Fibroblast of mammary gland (primary cell): ENCODE results near the gene CACNA2D3.

Source experiments
- DNase-seq: peaks from one replicate; pipeline ENCODE4 v3.0.0-alpha.2; 2010; ENCODE audit warnings: low read depth
- H3K4me3 ChIP-seq: 2 replicates; pipeline ENCODE4 v1.5.1; 2011; ENCODE audit warnings: low read depth, mild to moderate bottlenecking, low read length, moderate library complexity; ENCODE audit not compliant: control insufficient read depth
- TF ChIP-seq, protein P1 (sequence below): conservative IDR thresholded peaks from 2 replicates; pipeline ENCODE4 v1.5.1; 2011; ENCODE audit warnings: low read depth, low read length, inconsistent platforms; ENCODE audit not compliant: control insufficient read depth, insufficient read depth

The CACNA2D3 gene

DNA sequence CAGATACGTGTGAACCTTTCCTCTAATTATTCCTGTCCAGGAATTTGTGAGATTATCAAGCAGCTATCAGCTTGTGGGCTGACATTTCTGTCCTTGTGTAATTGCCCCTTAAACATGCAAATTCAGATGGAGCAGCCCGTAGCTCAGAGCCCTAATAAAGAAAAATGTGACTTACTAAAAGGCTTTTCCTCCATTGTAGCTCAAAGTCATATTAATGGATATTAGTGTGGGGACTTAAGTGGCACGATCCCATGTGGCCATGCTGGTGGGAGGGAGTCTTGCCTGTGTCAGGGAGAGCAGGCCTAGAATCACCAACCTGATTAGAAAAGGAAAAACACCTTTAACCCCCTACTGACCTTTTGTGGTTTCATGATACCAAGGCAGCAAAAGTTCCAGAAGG is 406.3 kb downstream of the CACNA2D3 start:
- TF ChIP-seq, protein P1, sequence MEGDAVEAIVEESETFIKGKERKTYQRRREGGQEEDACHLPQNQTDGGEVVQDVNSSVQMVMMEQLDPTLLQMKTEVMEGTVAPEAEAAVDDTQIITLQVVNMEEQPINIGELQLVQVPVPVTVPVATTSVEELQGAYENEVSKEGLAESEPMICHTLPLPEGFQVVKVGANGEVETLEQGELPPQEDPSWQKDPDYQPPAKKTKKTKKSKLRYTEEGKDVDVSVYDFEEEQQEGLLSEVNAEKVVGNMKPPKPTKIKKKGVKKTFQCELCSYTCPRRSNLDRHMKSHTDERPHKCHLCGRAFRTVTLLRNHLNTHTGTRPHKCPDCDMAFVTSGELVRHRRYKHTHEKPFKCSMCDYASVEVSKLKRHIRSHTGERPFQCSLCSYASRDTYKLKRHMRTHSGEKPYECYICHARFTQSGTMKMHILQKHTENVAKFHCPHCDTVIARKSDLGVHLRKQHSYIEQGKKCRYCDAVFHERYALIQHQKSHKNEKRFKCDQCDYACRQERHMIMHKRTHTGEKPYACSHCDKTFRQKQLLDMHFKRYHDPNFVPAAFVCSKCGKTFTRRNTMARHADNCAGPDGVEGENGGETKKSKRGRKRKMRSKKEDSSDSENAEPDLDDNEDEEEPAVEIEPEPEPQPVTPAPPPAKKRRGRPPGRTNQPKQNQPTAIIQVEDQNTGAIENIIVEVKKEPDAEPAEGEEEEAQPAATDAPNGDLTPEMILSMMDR: no peak
- no peak overlapping the region for H3K4me3 ChIP-seq
- no peak for DNase-seq

DNA sequence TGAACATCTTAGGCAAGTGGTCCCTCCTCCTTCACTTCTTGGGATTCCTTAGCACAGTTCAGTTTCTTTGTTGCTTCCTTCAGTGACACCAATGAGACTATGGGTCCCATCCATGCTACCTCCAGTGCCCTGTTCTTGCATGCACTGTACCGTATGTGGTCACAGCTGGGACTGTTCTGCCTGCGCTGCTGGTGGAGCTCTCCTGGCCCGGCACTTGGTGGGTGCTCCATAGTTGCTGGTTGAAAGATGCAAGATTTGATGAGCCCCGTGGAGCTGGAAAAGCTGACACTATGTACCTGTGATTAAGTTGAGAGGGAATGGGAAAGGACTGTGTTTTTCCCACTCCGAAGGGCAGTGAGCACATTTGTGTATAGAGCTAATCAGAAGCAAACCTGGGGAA is 407.7 kb downstream of the CACNA2D3 start:
- TF ChIP-seq, protein P1: no peak
- DNase-seq: no peak
- H3K4me3 ChIP-seq: no peak overlapping the region

DNA sequence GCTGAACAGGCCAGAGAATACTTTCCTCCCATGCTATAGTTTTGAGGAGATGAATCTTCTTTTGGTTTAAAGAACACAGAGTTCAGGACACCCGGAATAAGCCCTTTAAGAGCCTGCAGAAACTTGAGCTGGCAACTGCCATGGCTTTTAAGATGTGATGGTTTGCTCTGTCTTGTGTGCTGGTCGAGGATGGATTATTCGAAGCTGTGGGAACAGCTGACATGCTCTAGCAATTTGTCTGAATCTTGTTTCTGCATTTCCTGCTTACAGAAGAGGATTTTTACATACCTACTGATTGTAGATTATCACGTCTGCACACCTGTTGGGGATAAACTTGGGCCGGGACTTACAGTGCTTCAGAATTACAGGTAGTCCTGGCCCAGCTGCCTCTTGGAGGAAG is 408.6 kb downstream of the CACNA2D3 start:
- TF ChIP-seq, protein P1: no peak
- no peak for DNase-seq
- H3K4me3 ChIP-seq: no peak overlapping the region

DNA sequence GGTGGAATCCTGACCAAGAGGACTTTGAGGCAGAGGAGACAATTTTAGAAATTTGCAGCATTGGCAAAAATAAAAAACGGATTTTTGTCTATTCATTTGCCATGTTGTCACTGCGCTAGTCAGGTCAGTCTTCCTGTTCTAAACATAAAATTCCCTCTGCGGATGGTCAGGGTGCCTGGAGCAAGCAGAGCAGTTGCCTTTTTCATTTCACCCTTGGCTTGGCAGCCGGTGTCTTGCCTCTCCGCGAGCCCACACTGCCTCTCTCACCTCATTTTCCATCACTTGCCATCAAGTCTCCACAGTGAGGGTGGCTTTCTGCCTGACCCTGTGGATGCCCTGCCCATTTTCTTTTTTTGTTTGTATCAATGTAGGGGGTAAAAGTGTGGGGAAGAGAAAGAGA is 409.4 kb downstream of the CACNA2D3 start:
- DNase-seq: no peak
- TF ChIP-seq, protein P1: no peak

GRCh38 chr3:54533856-54534255 is 411.5 kb downstream of the CACNA2D3 start:
- TF ChIP-seq, protein P1: no peak

More for the DNA sequence above, 409.4 kb downstream of the CACNA2D3 start:
- no peak overlapping the region for H3K4me3 ChIP-seq

GRCh38 chr3:54535619-54536018 is 413.3 kb downstream of the CACNA2D3 start:
- TF ChIP-seq, protein P1: no peak
- H3K4me3 ChIP-seq: no peak overlapping the region
- no peak for DNase-seq

More at GRCh38 chr3:54533856-54534255, 411.5 kb downstream of the CACNA2D3 start:
- DNase-seq: no peak
- H3K4me3 ChIP-seq: no peak overlapping the region

DNA sequence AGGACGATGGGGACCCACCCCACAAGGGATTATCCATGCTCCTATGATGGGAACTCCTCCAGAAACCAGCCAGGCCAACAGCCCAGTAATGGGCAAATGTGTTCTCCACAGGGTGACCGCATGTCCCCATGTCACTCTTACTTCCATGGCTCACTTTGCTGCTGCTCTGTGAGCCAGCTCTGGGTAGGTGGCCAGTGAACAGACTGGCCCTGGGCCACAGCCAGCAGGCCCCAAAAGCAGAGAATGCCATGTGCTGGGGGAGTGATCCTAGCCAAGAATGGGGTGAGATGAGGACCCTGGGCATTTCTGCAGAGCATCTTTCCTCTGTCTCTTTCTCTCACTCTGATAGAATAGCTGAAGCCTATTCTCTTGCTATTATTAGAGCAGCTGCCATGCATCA is 414.1 kb downstream of the CACNA2D3 start:
- TF ChIP-seq, protein P1: no peak
- no peak for DNase-seq

More for the DNA sequence above, 414.1 kb downstream of the CACNA2D3 start:
- H3K4me3 ChIP-seq: no peak overlapping the region
